ENCODE data around the gene PLK4.

- TF ChIP-seq, protein P1, sequence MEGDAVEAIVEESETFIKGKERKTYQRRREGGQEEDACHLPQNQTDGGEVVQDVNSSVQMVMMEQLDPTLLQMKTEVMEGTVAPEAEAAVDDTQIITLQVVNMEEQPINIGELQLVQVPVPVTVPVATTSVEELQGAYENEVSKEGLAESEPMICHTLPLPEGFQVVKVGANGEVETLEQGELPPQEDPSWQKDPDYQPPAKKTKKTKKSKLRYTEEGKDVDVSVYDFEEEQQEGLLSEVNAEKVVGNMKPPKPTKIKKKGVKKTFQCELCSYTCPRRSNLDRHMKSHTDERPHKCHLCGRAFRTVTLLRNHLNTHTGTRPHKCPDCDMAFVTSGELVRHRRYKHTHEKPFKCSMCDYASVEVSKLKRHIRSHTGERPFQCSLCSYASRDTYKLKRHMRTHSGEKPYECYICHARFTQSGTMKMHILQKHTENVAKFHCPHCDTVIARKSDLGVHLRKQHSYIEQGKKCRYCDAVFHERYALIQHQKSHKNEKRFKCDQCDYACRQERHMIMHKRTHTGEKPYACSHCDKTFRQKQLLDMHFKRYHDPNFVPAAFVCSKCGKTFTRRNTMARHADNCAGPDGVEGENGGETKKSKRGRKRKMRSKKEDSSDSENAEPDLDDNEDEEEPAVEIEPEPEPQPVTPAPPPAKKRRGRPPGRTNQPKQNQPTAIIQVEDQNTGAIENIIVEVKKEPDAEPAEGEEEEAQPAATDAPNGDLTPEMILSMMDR (IDR thresholded peaks at IDR 0.05; ENCODE audit: low read depth, low read length), result no peak
- no peak for TF ChIP-seq POLR2A (IDR thresholded peaks at IDR 0.05; ENCODE audit: extremely low read depth, insufficient read length)
These were observed 24.4 kb upstream of the PLK4 start for GRCh38 chr4:127856196-127856812.
